Nephron (organoid): ENCODE results near the gene SMAD6.

Source experiments
- H3K27ac Mint-ChIP-seq, 3 experiments: 2 replicates each; pipeline ENCODE4 v1.8.0; 2020; ENCODE audit warnings: mixed read lengths in 3 of 3, mild to moderate bottlenecking in 2 of 3, moderate library complexity in 1 of 3
- H3K27me3 Mint-ChIP-seq: 2 replicates; pipeline ENCODE4 v1.8.0; 2021; ENCODE audit warnings: low read depth, mild to moderate bottlenecking, moderate library complexity, mixed read lengths
- H3K36me3 Mint-ChIP-seq: 2 replicates; pipeline ENCODE4 v1.8.0; 2020; ENCODE audit warnings: low read depth, mixed read lengths
- H3K4me1 Mint-ChIP-seq: 2 replicates; pipeline ENCODE4 v1.8.0; 2020; ENCODE audit warnings: mixed read lengths
- H3K4me3 Mint-ChIP-seq, 3 experiments: 2 replicates each; pipeline ENCODE4 v1.8.0; 2020; ENCODE audit warnings: mild to moderate bottlenecking in 3 of 3, mixed read lengths in 3 of 3, moderate library complexity in 2 of 3
- H3K9me3 Mint-ChIP-seq: 2 replicates; pipeline ENCODE4 v1.8.0; 2020; ENCODE audit warnings: mixed read lengths
- TF ChIP-seq, protein P1 (sequence below), 3 experiments: fragments of 200-600 bp; sonication (generic); IDR thresholded peaks; one replicate each; pipeline ENCODE4 v1.5.0; 2021; ENCODE audit warnings: antibody characterized with exemption in 3 of 3; ENCODE audit not compliant: unreplicated experiment in 3 of 3

SMAD6 gene

DNA sequence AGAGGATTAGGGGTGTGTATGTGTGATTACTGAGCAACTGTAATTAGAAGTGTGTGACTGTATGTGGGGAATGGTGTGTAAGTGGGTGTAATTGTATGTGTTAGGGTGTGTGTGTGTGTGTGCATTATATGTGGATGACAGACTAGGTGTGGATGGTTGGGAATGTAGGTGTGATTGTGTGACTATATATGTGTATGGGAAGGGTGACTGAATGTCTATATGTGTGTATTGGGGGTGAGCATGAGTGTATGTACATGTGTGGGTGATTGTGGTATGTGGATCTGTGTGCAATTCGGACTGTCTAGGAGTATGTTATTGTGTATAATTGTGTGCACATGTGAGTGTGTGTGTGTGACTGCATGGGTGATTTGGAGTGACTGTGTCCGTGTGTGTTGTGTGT, 43.2 kb upstream of the SMAD6 start:
- H3K27me3 Mint-ChIP-seq = no peaks in the 10 kb centered on the region
- TF ChIP-seq, protein P1, sequence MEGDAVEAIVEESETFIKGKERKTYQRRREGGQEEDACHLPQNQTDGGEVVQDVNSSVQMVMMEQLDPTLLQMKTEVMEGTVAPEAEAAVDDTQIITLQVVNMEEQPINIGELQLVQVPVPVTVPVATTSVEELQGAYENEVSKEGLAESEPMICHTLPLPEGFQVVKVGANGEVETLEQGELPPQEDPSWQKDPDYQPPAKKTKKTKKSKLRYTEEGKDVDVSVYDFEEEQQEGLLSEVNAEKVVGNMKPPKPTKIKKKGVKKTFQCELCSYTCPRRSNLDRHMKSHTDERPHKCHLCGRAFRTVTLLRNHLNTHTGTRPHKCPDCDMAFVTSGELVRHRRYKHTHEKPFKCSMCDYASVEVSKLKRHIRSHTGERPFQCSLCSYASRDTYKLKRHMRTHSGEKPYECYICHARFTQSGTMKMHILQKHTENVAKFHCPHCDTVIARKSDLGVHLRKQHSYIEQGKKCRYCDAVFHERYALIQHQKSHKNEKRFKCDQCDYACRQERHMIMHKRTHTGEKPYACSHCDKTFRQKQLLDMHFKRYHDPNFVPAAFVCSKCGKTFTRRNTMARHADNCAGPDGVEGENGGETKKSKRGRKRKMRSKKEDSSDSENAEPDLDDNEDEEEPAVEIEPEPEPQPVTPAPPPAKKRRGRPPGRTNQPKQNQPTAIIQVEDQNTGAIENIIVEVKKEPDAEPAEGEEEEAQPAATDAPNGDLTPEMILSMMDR (IDR thresholded peaks at IDR 0.05; ENCODE audit: unreplicated experiment in 3 of 3) = no peak
- no peak overlapping the region for H3K4me3 Mint-ChIP-seq
- peak overlapping the region; percentile 0 to 8 (median 2) for H3K27ac Mint-ChIP-seq
- peaks cover 27% of the 10 kb centered on the region for H3K4me1 Mint-ChIP-seq
- H3K36me3 Mint-ChIP-seq = no peaks in the 10 kb centered on the region
- H3K9me3 Mint-ChIP-seq = no peaks in the 10 kb centered on the region

DNA sequence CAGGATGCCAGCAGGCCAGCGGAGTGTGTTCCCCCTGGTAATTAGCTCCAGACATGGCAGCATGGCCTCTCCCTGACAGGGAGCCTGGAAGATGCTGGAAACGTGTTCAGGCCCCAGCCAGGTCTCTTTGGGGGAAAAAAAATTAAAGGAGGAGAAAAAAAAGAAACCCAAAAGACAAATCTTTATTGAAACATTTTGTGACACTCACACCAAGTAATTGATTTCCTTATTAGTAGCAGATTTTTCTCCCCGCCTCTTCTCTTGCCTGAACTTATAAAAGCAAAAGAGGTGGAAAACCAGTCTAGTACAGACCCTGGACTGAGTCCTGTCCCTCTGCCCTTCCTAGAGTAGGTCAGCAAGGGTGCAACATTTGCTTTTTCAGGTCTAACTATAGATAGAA, 42.7 kb upstream of the SMAD6 start:
- no peaks in the 10 kb centered on the region for H3K27me3 Mint-ChIP-seq
- no peak overlapping the region for H3K4me3 Mint-ChIP-seq

DNA sequence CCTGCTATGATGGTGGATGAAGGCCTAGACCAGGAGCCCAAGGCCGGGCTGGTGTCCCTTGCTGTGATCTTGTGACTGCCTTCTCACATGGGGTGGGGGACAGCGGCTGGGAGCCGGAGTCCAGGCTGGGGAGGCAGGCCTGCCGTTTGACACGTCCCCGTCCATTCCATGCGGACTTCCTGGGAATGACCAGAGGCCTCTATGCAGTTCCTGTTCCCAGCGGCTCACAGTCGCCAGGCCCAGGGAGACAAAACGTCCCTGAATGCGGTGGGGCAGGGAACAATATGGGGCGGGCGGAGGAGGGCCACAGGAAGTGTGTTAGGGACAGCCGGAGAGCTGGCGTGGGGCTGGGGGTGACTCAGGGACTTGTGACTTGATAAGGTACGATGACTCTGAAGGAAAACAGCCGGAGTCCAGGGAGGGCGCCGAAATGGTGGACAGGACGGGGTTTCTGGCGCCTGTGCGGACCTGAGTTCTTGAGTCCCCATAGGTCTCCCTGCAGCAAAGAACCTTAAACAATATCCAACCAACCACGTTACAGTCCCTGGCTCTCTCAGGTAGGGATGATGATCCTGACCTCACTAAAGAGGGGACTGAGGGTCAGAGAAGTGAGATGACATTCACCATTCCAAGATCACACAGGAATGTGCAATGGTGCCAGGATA, 40.5 kb upstream of the SMAD6 start:
- peak overlapping the region in 1 of 3 experiments; percentile 43 for H3K27ac Mint-ChIP-seq
- TF ChIP-seq, protein P1 (IDR thresholded peaks at IDR 0.05; ENCODE audit: unreplicated experiment in 3 of 3) = no peak
- H3K36me3 Mint-ChIP-seq = no peaks in the 10 kb centered on the region
- H3K27me3 Mint-ChIP-seq = no peaks in the 10 kb centered on the region
- peaks cover 9% of the 10 kb centered on the region for H3K4me1 Mint-ChIP-seq
- H3K4me3 Mint-ChIP-seq = no peak overlapping the region
- no peaks in the 10 kb centered on the region for H3K9me3 Mint-ChIP-seq

More for the DNA sequence above, 42.7 kb upstream of the SMAD6 start:
- Mint-ChIP-seq H3K4me1 (peaks cover 22% of the 10 kb centered on the region), H3K27ac (peak overlapping the region in 1 of 3 experiments; percentile 0), H3K36me3 (no peaks in the 10 kb centered on the region), H3K9me3 (no peaks in the 10 kb centered on the region)
- TF ChIP-seq, protein P1 (IDR thresholded peaks at IDR 0.05; ENCODE audit: unreplicated experiment in 3 of 3) = no peak

DNA sequence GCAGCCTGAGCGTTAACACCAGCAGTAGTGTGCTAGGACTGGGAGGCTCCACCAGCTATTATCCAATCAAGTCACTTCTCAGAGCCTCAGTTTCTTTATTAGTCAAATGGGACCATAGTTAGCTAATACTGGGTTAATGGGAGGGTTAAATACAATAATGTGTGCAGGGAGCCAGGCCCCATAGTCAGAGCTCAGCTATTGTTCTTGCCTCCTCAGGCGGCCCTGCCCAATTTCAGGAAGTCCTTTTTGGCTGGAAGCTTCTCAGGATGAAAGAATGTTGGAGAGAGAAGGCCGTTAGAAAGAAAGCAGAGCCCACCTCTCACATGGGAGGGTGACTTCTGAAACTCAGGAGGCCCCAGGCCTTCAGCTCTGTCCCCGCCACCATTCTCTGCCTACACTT, 39.5 kb upstream of the SMAD6 start:
- H3K9me3 Mint-ChIP-seq = no peaks in the 10 kb centered on the region
- H3K36me3 Mint-ChIP-seq = no peaks in the 10 kb centered on the region
- TF ChIP-seq, protein P1 (IDR thresholded peaks at IDR 0.05; ENCODE audit: unreplicated experiment in 3 of 3) = no peak
- peak overlapping the region in 1 of 3 experiments; percentile 44 for H3K27ac Mint-ChIP-seq
- no peak overlapping the region for H3K4me3 Mint-ChIP-seq
- H3K27me3 Mint-ChIP-seq = peaks cover under 1% of the 10 kb centered on the region
- peaks cover 4% of the 10 kb centered on the region for H3K4me1 Mint-ChIP-seq

DNA sequence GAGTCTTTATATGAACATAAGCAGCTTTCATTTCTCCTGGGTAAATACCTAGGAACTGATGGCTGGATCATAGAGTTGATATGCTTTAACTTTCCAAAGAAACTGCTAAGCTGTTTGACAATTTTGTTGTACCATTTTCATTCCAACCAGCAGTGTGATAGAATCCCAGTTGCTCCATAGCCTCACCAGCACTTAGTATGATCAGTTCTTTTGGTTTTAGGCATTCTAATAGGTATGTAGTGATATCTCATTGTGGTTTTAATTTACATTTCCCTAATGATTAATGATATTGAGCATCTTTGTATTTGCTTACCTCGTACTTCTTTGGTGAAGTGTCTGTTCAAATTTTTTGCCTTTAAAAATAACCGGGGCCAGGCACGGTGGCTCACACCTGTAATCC, 38.4 kb upstream of the SMAD6 start:
- no peak overlapping the region for H3K27ac Mint-ChIP-seq
- peaks cover 4% of the 10 kb centered on the region for H3K9me3 Mint-ChIP-seq
- TF ChIP-seq, protein P1 (IDR thresholded peaks at IDR 0.05; ENCODE audit: unreplicated experiment in 3 of 3) = no peak
- H3K4me3 Mint-ChIP-seq = no peak overlapping the region
- H3K36me3 Mint-ChIP-seq = no peaks in the 10 kb centered on the region
- peaks cover 3% of the 10 kb centered on the region for H3K27me3 Mint-ChIP-seq
- H3K4me1 Mint-ChIP-seq = no peaks in the 10 kb centered on the region

DNA sequence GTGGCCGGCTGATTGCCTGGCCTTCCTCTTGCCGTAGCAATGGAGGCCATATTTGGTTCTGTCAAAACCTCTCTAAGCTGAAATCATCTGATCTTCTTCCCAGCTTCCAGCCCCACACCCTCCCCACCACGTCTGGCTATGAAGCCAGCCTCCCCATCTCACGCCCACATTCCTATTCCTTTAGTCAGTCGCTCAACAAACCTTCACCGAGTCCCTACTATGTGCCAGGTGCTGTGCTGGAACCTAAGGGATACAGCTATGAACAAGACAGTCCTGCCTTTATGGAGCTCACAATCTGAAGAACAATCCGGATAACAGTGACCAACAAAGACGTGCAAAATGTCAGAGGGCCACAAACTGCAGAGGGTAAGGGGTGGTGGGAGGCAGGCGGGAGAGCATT, 31.9 kb upstream of the SMAD6 start:
- Mint-ChIP-seq H3K27ac (no peak overlapping the region), H3K36me3 (no peaks in the 10 kb centered on the region), H3K4me1 (peaks cover 11% of the 10 kb centered on the region), H3K27me3 (peaks cover 6% of the 10 kb centered on the region), H3K4me3 (no peak overlapping the region), H3K9me3 (peaks cover 4% of the 10 kb centered on the region)
- TF ChIP-seq, protein P1 (IDR thresholded peaks at IDR 0.05; ENCODE audit: unreplicated experiment in 3 of 3) = no peak
